HG03280 (cell line): Measurements from ENCODE around the gene OPCML.

Experiments
- ATAC-seq: cut with Tn5 transposase; IDR thresholded peaks from one replicate; pipeline ENCODE4 v1.9.1; 2021; ENCODE audit warnings: mild to moderate bottlenecking, moderate library complexity; ENCODE audit not compliant: unreplicated experiment

Gene OPCML

DNA sequence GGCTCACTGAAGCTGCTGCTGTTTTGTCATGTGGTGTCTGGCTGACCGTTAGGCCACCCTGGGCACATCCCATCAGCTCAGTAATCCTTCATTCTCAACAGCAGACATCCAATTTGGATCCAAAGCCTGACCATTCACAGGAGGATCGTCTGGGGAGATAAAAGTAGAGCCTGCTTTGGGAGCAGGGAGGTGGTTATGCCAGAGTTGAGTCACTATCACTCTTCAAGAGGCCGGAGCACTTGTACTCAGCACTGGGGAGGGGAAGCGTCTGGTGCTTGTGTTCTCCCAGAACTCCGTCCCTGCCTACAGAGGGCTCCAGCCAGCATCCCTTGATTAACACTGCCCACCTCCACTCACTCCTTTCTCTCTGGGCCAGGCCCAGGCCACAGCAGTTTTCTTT, 382.6 kb downstream of the OPCML start:
- no peak for ATAC-seq

- ATAC-seq = no peak
These were observed 384.7 kb downstream of the OPCML start for GRCh38 chr11:133147625-133148024.

GRCh38 chr11:133146697-133147306, 385.5 kb downstream of the OPCML start:
- no peak for ATAC-seq

GRCh38 chr11:133137939-133138338, 394.4 kb downstream of the OPCML start:
- ATAC-seq = no peak

- ATAC-seq = no peak
These were observed 395.0 kb downstream of the OPCML start for GRCh38 chr11:133137270-133137669.

DNA sequence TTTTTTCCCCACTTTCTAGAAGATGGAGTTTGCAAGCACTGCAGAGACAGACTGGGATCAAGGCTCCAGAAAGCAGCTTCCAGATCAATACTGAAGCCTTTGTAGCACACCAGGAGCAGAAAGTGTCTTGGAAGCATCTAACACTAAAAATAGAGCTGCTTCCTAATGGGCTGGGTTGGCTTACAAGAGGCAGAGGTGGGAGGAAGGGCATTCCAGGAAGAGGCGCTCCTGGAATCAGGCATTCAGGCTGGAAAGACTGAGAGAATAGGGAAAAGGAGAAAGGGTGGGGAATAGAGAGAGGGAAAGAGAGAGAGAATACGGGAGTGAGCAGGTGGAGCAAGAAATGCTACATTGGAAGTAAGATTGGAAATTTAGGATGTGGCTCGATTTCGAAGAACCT, 395.9 kb downstream of the OPCML start:
- ATAC-seq = no peak

DNA sequence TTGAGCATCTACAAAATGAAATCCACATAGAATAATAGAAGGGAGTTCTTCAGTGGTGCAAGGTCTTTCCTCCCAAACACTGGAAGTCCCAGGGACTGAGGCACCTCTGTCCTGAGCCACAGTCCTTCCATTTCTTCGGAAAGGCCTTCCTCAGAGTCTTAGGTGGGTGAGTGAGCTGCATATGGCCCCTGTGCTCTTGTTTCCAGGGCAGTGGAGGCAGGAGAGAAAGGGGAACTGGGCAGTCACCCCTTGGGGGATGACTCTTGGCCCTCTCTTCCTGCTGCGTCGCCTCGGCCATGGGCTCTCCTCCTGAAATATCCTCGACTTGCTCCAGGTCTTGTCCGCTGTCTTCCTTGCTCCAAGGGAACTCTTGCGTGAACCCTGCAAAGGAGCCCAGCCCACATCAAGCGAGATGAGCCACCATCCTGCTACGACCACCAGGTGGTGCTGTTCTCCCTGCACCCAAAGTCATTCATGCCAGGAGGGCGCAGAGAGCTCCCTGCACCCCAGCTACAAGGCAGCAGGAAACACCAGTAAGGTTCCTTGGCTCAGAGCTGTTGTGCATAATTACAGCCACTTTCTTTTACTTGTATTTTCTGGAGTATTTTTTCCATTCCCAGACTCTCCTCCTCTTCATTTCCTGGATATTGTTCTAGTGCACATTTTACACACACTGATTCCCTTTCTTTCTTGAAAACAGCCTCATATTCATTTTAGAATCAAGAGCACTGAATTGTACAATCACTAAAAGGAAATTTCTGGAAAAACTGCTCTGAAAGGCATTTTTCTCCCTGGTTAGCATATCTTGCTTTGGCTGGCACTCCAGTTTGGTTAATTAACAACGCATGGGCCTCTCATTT, 397.8 kb downstream of the OPCML start:
- ATAC-seq = peak; percentile 85

DNA sequence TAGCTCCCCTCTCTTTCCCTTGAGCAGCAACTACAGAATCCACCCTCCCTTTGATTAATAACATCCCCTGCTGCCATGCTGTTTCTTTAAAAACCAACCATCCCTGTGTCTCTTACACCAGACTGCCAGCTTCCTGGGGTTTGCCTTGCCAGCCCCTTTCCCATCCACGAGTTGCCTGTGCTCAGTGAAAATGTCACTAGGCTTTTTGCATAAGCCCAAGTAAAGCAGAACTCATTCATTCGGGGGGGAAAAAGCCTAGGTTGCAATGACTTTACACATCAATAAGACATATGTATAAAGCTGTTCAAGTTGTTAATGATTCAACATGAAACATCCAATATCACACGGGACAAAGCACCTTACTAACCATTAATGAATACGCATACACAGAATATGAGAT, 398.7 kb downstream of the OPCML start:
- ATAC-seq = no peak

GRCh38 chr11:133133050-133133449, 399.3 kb downstream of the OPCML start:
- no peak for ATAC-seq

DNA sequence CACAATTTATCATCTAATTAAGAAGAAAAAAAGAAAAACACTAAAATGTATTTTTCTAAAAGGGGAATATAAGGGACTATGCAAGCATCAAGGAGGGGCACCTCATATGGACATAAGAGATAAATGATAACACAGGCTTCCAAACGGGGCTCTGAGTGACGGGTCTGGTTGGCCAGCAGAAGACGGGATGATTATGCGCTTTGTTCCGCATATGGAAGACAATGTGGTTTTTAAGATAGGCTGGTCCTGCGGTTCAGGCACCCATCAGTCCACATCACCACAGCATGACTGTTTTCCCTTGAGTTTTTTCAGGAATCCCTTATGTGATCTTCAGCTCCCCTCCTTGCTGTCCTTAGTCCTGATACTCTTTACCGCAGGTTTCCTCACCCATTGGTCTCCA, 404.6 kb downstream of the OPCML start:
- ATAC-seq = no peak

GRCh38 chr11:133123796-133124195, 408.5 kb downstream of the OPCML start:
- no peak for ATAC-seq

DNA sequence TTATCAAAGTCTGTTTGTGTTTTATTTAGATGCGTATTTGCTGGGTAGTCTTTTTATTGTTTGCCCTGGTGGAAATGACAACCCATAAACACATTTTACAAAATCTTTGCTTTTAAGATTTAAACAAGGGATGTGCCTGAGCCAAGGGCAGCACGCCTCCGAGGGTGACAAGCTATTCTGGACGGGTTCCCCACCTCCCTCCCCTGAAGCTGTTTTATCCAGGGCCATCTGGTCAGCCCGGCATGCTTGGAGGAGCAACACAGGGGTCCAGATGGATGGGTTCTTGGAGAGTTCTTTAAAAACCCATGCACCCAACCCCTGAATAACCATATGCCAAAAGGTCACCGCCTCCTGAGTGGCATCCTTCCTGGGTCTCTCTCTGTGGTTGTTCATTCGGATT, 408.9 kb downstream of the OPCML start:
- ATAC-seq = no peak

- ATAC-seq = no peak
These were observed 410.0 kb downstream of the OPCML start for GRCh38 chr11:133122256-133122655.

- no peak for ATAC-seq
These were observed 413.6 kb downstream of the OPCML start for GRCh38 chr11:133118563-133119268.

DNA sequence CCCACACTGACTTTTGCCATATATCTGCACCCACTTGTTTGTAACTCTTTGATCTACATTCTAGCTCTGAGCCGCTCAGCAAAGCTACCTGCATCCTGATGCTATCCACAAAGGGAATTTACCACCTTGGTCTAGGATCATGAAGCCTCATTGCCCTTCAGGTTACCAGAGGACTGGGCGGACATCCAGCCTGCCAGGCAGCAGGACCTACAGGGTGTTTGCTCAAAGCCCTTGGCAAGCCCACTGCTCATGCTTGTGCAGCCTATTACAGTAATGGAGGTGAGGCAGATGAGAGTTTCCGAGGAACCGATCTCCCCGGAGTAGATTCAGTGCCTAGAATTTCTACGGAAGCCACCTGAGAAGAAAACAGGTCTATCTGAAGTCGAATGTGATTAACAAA, 417.2 kb downstream of the OPCML start:
- ATAC-seq = no peak

DNA sequence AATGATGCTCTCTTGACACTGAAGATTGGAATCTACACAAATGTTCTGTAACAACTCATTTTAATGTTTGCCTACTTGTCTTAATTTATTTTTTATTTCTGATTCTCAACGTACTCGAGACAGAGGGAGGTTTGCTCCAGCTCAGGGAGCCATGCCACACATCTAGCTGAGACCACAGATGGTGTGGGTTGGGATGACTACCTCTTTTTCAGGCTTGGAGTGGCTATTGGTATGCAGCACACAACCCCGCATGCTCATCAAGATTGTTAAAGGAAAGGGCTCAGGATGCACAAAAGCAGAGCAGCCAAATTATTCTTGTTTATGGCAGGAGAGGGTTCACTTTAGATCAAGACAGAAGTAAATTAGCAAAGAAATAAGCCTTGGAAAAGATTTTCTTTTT, 424.5 kb downstream of the OPCML start:
- no peak for ATAC-seq

- no peak for ATAC-seq
These were observed 425.2 kb downstream of the OPCML start for GRCh38 chr11:133107136-133107535.

- no peak for ATAC-seq
These were observed 425.9 kb downstream of the OPCML start for GRCh38 chr11:133106417-133106816.

DNA sequence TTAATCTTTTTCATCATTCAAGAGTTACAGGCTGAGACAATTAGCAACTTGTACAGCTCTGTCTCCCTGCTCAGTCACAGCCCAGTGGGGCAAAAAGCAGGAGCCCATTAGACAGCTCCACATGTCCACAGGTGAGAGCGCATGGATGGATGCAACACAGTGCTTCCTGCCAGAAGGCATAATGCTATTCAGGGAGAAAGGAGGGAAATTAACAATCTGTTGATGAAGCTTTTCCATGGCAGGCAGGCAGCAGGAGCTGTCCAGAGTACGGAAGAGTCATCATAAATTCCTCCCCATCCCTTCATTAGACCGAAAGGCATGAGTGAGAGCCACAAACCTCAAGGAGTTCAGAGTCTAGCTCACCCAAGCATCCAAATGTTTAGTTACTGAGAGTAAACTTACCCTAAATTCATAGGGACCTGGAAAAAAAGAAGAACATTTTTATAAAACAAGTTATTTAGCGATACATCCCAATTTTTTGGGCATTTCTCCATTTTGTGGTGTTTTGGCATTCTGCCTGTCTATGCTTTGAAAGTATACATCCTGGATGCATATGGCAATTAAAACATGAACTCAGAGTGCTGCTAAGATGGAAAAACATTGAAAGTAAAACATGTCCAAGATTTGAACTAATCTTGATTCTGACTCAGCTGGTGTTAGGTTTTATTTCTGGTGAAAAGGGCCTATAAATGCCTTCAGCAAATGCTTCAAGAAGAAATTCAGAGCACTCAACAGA, 428.1 kb downstream of the OPCML start:
- no peak for ATAC-seq

GRCh38 chr11:133096981-133097380, 435.3 kb downstream of the OPCML start:
- no peak for ATAC-seq

DNA sequence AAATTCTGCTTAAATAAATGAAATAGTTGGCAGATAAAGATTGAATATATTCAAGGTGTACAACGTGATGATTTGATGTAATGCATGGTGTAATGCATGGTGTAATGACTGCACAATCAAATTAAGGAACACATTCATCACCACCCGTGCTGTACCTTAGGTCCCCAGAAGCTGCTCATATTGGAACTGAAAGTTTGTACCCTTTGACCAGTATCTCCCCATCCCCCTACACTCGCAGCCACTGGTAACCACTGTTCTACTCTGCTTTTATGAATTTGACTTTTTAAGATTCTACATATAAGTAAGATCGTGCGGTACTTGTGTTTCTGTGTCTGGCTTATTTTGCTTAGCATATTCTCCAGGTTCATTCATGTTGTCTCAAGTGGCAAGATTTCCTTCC, 445.8 kb downstream of the OPCML start:
- no peak for ATAC-seq
